HL-60/S4 treated with retinoic acid at 250 ng/mL for 4 days and 3 days (cell line): ENCODE results near the gene GKAP1.
"Not testable (repeated sequence)": the region's sequence is repeated elsewhere in the genome, so short reads cannot be mapped to it uniquely, and the experiment has no call there.

ENCODE experiments used
- in situ Hi-C: fragments of 300-500 bp; cut with MboI; formaldehyde crosslinking; loops from 2 replicates; pipeline ENCODE4 v1.7.0; 2022; ENCODE audit warnings: low sequenced_read_pairs

Gene GKAP1

DNA sequence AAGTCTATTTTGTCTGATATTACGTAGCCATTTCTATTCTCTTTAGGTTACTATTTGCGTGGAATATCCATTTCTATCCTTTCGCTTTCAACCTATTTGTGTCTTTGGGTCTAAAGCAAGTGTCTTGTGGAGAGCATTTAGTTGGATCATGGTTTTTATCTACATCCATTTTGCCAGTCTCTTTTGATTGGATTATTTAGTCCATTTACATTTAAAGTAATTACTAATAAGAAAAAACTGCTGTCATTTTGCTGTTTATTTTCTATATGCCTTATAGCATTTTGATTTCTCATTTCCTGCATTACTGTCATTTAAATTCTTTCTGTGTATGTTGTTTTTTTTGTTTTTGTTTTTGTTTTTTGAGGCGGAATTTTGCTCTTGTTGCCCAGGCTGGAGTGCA, 83.8 kb downstream of the GKAP1 start:
- in situ Hi-C loops: no loop called here

DNA sequence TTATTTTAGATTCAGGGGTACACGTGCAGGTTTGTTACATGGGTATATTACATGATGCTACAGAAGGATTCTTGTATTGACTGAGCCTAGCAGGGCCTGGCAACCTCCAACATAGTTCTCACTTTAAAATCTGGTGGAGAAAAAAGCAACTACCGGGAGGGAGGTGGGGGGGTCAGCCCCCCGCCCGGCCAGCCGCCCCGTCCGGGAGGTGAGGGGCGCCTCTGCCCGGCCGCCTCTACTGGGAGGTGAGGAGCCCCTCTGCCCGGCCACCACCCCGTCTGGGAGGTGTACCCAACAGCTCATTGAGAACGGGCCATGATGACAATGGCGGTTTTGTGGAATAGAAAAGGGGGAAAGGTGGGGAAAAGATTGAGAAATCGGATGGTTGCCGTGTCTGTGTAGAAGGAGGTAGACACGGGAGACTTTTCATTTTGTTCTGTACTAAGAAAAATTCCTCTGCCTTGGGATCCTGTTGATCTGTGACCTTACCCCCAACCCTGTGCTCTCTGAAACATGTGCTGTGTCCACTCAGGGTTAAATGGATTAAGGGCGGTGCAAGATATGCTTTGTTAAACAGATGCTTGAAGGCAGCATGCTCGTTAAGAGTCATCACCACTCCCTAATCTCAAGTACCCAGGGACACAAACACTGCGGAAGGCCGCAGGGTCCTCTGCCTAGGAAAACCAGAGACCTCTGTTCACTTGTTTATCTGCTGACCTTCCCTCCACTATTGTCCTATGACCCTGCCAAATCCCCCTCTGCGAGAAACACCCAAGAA, 88.8 kb downstream of the GKAP1 start:
- in situ Hi-C loops: not testable (repeated sequence)

DNA sequence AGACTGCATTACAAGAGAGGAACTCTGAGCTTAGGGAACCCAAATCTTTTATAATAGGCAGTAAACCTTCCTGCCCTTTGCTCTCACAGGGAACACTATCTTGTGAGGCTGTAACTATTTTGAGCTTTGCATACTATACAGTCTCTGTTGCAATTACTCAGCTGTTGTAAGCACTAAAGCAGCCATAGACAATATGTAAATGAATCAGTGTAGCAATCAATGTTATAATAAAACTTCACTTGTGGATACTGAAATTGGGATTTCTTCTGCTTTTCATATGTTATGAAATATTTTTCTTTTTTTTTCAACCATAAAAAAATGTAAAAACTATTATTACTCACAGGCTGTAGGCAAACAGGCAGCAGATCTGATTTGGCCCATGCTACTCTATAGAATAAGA, 93.1 kb downstream of the GKAP1 start:
- in situ Hi-C loops: loop anchor here (25.0 kb wide), 2 partner anchors 88 to 188 kb away; partner anchors contain the start of genes GKAP1 and KIF27

DNA sequence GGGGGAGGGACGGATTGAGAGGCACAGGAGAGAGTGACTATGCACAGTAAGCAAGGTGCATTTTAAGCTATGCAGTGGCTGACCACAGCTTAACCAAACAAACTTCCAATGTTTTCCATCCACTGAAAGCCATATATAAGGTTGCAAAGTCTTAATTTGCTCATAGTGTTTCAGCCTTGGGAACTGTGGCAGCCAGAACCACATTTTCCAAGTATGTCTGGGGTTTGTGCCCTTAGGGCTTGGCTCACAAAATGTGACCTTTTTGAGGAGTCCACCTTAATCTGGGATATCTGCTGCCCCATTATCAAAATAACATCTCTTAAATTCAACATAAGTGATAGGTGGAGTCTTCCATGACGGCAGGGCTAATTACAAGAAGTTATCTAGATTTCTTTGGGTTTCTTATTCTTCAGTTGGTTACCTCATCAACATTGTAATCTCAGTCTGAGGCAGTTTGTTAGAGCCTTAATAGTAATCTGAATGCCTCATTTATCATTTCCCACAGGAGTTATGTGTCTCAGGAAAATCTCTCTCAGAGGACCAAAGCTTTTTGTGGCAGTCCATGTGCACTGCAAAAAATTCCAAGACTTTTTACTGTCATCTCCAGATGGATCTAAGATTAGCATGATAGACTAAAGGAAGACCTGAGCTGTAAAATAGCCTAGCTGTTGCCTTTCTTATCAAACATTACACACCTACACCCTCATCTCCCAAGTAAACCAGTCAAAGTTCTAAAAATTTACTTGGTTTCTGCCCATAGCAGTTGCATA, 94.7 kb downstream of the GKAP1 start:
- in situ Hi-C loops: loop anchor here (25.0 kb wide), 2 partner anchors 89 to 189 kb away; partner anchors contain the start of genes GKAP1 and KIF27

DNA sequence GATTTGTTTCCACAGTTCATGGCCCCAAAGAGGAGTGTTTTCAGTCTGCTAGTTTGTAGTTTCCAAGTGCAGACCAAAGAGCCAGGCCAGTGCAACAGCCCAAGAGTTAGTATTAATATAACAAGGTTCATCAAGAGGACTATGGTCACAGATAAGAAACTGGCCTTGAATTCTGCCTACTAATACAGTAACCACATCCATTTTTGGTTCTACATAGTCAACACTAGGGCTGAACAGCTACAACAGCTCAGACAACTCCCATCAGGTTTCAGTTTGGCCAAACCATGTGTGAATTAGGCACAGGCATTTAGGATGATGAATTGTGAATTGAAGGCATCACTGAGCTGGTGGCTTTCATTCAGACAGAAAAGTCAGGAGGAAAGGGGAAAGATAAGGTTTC, 96.1 kb downstream of the GKAP1 start:
- in situ Hi-C loops: loop anchor here (25.0 kb wide), 2 partner anchors 91 to 191 kb away; partner anchors contain the start of genes GKAP1 and KIF27

DNA sequence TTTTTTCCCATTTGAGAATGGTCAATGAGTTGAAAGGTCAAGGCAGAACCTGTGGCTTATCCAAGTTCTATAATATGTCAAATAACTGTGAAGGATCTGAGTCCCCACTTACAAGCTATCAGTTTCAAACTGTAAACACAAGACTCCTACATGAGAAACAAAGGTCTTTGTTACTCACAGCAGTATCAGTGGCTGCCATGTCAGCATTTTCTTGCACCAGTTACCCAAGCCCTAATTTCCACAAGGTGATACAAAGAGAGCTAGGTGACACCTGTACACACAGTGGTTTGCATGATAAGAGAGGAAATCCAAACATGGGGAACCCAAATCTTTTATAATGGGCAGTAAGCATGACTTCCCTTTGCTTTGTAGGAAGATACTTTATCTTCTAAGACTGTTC, 101.8 kb downstream of the GKAP1 start:
- in situ Hi-C loops: loop anchor here (25.0 kb wide), 2 partner anchors 97 to 197 kb away; partner anchors contain the start of genes GKAP1 and KIF27

DNA sequence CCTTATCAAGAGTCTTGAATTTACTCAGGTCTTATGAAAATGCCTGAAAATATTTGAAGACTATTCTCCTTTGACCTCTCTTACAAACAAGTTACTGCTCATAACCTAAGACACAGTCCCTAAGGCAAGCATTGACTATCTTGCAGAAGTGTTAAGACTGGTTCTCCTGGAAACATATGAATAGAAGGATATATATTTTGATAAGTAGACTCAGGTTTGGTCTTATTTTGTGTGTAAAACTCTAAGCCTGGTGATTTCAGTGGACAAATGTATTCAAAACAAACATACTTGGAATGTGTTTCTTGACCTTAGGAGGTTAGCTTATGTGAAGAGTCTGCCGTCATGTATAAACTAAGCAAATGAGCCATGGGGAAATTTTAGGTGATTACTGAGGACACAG, 102.3 kb downstream of the GKAP1 start:
- in situ Hi-C loops: loop anchor here (25.0 kb wide), 2 partner anchors 97 to 197 kb away; partner anchors contain the start of genes GKAP1 and KIF27

DNA sequence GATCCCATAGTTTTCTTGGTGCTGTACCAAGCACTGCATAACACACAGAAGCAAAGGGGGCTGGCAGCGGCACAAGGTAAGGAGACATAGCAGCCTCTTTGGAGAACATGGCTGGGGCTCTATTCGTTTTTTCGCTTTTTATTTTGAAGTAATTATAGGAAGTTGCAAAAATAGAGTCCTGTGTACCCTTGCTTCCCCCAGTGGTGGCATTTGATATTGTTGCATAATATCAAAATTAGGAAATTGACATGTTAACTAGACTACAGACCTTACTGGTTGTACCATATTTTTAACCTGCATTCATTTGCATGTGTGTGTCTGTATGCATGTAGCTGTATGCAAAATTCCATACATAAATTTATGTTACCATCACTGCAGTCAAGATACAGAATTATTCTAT, 103.2 kb downstream of the GKAP1 start:
- in situ Hi-C loops: loop anchor here (25.0 kb wide), 2 partner anchors 98 to 198 kb away; partner anchors contain the start of genes GKAP1 and KIF27

DNA sequence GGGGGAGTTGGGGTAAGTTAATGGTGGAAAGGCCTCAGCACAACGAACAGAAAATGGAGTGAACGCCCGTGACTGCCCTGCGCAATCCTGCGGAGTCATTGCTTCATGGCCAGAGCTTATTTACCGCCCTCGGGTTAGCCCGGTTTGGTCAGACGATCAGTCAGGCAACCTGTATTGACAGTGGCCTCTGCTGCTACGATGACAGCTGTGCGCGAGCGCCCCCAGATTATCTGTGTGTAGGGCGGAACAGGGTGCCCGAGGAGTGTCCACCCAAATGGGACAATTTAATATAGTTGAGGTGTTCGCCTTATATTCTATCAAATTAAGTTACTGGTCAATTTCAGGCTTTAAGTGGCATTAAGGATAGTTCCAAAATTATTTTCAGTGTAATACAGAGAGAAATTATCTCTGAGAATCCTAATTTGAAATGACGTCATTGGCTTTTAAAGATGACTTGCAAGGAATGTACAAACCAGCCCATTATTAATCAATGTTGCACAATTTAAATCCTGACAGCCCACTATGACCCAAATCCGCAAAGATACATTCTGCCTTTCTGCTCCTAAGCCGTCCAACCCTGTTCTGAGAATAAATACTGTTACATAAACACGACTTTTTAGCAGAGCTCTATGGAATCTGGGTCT, 108.9 kb downstream of the GKAP1 start:
- in situ Hi-C loops: loop anchor here (25.0 kb wide), 2 partner anchors 104 to 204 kb away; partner anchors contain the start of genes GKAP1 and KIF27

DNA sequence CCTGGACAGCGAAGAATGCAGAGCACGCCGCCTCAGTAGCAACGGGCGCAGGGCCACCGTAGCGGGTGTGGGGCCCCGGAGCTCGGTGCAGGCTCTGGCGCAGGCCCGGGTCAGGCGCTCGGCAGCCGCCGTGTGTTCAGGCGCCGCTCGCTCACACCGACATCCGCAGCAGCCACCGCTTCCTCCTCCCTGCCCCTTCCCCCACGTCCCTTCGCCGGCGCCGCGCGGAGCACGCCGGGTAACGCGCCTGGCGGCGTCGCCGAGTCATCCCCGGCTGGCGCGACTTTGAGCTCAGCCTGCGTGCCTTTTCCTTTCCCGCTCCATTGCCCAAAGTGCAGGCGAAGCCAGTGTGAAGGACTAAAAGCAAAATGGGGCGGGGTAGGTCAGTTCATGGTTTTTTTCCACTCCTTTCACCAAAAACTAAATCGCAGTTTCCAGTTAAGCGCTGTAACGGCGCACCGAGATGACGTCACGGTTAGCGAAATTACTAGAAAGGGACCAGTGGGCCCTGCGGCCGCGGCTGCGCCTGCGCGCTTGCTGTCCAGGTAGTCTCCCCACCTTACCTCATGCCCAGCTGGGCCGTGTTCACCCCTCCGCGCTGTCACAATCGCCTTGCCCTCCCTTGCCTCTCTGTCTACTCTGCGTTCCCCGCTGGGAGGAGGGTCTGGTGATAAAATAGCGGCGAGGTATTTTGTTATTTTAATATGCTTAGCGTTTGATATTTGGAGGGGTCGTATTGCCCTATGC, 109.6 kb downstream of the GKAP1 start, which contains the start of gene UBQLN1:
UBQLN1 (minus strand) TSS at position 191 of the 747 bp plus-strand sequence. CDS start 279 bp downstream, outside the sequence.
- in situ Hi-C loops: loop anchor here (25.0 kb wide), 2 partner anchors 104 to 204 kb away; partner anchors contain the start of genes GKAP1 and KIF27

DNA sequence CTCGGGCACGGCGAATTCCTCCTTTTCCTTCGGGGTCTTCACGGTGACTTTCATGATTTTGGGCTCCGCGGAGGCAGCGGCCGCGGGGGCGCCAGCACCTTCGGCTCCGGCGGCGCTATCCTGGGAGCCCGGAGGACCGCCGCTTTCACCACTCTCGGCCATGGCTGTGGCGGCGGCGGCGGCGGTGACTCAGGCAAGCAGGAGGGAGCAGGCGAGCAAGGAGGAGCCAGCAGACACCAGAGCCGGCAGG, 110.1 kb downstream of the GKAP1 start:
- in situ Hi-C loops: loop anchor here (25.0 kb wide), 2 partner anchors 105 to 205 kb away; partner anchors contain the start of genes GKAP1 and KIF27

DNA sequence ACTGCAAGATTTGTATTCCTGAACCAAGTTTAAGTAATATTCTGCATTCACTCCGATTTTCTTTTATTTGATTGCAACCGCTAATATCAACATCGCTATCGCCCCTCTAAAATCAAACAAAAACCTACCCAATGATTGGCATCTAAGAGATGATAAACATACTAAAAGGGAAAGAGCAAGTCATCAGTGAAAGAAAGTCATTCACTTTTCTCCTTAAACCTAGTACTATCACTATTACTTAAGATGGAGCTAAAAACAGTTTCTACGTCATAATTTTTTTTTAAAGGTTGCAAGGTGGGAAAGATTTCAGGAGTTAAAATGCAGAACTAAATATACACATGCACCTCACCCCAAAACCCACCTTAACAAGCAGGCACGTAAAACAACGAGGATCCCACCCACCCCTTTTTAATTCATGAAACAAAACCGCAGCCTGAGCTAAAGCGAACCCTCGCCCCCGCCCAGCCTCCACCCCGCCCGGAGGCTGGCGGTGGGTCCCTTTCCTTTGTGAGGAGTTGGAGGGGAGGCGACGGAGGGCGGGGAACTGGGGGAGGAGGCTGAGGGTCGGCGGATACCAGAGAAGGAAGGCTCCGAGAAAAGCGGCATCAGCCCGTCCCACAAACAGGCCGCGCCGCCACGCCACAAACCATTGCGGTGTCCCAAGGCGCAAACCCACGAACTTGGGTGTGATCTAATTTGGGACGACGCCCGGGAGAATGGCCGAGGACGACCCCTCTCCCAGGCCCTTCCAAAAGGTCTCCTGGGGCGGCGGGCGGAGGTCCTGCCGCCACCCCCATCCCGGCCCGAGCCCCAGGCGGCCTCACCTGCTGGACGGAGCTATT, 110.7 kb downstream of the GKAP1 start:
- in situ Hi-C loops: loop anchor here (25.0 kb wide), 2 partner anchors 105 to 205 kb away; partner anchors contain the start of genes GKAP1 and KIF27

DNA sequence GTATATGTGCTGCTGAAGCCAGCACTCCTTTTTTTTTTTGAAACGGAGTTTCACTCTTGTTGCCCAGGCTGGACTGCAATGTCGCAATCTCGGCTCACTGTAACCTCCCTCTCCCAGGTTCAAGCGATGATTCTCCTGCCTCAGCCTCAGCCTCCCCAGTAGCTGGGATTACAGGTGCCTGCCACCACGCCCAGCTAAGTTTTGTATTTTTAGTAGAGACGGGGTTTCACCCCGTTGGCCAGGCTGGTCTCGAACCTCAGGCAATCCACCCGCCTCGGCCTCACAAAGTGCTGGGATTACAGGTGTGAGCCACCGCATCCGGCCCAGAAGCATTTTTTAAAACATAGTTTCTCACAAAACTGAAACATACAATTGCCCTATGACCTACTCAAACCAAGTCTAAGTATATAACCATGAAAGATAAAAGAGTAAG, 112.3 kb downstream of the GKAP1 start:
- in situ Hi-C loops: loop anchor here (25.0 kb wide), 2 partner anchors 107 to 207 kb away; partner anchors contain the start of genes GKAP1 and KIF27

DNA sequence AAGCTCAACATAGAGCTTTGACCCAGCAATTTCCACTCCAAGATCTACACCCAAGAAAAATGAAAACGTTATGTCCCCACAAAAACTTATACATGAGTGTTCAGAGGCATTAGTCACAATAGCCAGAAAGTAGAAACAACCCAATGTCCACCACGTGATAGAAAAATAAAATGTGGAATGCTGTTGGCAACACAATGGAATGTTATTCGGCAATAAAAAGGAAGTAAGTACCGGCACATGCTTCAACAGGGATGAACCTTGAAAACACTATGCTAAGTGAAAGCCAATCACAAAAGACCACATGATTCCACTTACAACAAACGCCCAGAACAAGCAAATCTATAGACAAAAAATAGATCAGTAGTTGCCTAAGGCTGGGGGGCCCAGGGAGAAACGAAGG, 115.8 kb downstream of the GKAP1 start:
- in situ Hi-C loops: loop anchor here (25.0 kb wide), 2 partner anchors 111 to 211 kb away; partner anchors contain the start of genes GKAP1 and KIF27

DNA sequence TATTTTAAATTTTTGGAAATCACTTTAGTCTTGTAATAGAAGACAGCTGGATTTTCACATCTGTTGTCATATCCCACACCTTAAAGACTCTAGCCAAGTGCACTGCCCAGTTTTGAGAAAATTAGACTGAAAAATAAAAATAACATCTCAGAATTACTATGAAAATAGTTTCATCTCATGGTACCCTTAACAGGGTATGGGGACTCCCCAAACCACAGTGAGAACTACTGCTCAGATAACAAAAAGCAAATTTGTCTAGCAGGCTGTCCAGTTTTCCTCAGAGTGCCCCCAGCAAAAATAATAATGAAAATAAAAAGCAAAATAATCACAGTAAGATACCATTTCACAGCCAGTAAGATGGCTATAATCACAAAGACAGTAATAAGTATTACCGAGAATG, 116.3 kb downstream of the GKAP1 start:
- in situ Hi-C loops: loop anchor here (25.0 kb wide), 2 partner anchors 111 to 211 kb away; partner anchors contain the start of genes GKAP1 and KIF27

DNA sequence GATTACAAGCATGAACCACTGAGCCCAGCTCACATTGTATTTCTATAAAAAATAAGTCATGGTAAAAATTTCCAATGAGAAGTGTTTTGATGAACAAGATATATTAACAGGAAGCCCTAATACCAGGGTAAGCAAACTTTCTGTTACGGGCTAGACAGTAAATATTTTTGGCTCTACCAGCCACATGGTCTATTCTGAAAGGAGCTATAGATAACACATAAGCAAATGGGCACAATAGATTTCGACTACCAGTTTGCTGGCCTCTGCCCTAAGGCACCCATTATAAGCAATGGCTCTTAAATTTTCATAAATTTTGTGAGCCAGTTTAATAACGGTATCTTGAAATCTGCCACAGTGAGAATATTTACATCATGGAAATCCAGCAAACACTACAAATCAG, 118.0 kb downstream of the GKAP1 start:
- in situ Hi-C loops: loop anchor here (25.0 kb wide), 2 partner anchors 113 to 213 kb away; partner anchors contain the start of genes GKAP1 and KIF27

DNA sequence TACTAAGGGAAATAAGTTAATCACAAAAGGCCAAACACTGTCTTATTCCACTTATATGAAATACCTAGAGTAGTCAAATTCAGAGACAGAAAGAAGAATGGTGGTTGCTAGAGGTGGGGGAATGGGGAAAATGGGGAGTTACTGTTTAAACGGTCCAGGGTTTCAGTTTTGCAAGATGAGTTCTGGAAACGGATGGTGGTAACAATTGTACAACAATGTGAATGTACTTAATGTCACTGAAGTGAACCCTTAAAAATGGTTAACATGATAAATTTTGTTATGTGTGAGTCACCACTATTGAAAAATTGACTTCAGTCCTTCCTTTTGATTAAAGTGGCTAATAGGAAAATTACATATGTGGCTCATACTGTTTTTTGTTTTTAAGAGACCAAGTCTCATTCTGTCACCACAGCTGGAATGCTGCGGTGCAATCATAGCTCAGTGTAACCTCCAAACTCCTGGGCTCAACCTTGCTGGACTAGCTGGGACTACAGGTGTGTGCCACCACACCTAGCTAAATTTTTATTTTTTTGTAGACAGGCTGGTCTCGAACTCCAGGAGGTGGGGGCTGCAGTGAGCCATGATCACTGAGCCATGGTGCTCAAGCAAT, 118.5 kb downstream of the GKAP1 start:
- in situ Hi-C loops: no loop called here

DNA sequence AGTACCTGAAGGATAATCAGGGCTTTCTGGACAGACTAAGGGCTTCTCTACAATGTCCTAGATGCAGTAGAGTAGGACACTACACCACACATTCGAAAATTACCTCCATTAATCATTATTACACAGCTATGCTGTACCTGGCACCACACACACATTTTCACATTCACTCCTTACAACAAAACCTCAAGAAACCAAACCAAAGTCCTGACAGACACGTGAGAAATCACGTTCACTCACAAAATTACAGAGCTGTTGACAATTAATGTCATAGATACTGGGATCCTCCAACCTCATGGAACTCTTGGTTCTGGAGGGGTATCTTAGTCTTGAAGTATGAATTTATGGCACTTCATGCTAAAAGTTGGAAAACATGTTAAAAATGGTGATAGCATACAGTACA, 126.1 kb downstream of the GKAP1 start:
- in situ Hi-C loops: no loop called here
